ENCODE data around the gene NAP1L1.

NAP1L1 gene

DNA sequence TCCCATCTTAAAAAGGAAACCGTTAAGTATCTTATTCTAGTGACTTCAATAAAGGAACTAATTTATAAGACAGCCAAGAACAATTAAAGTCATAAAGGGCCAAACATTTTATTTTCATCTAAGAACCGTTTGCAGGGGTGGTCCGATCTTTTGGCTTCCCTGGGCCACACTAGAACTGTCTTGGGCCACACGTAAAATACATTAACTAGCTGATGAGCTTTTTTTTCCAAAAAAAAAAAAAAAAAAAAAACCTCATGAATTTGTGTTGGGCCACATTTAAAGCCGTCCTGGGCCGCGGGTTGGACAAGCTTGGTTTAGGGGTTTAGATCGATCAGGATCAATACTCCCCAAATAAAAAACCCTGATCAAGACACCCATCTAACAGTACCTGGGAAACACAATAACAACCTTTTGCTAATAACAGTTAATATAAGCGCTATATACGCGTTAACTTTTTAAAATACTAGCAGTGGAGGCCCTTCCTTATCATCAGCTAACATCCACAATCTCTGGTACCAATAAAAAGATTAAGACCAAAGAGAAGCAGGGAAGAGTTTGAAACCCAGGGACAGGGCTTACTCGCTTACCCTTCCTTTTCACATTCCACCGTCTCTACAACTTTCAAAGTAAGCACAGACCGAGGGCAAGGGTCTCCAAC lies 1.1 kb downstream of the NAP1L1 start:
- no peak for DNase-seq

GRCh38 chr12:76081909-76082308 lies 2.6 kb downstream of the NAP1L1 start:
- no peak for DNase-seq

- no peak for DNase-seq
These were observed 3.6 kb downstream of the NAP1L1 start for GRCh38 chr12:76080729-76081415.

DNA sequence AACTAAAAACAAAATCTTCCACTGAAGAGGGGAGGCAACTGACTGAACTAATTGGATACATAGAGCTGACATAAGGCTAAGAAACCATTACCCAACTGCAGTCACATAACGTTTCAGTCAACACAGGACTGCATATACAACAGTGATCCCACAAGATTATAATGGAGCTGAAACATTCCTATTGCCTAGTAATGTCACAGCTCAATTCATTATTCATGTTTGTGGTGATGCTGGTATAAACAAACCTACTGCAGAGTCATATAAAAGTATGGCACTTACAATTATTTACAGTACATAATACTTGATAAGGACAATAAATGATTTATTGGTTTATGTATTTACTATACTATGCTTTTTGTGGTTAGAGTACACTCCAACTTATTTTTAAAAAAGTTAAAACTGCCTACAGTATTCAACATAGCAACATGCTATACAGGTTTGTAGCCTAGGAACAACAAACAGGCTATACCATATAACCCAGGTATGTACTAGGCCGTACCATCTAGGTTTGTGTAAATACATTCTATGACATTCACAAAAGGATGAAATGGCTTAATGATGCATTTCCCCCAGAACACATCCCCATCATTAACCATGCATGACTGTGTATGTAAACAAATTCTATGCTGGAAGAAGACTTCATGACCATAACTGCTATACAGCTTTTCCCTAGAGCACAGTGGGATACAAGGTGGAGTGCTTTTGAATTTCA lies 4.3 kb downstream of the NAP1L1 start:
- DNase-seq, result no peak

- no peak for DNase-seq
These were observed 5.7 kb downstream of the NAP1L1 start for GRCh38 chr12:76078748-76079147.

DNA sequence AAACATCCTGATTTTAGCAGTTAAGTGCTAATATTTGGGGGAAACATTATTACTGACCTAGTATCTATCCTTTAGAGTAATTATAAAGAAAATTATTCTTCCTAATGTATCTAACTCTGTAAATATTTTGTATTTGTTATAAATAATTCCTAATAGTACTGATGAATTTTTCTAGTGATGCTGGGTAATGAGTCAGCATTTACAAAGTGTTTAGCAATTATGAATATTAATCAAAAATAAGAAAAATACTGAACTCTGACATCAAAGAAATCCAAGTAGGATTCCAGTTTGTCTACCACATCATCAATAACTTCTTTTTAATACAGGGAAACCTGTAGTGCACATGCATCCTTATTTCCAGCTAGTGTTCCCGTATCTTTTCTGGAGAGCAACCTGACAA lies 9.0 kb downstream of the NAP1L1 start:
- DNase-seq, result no peak

DNA sequence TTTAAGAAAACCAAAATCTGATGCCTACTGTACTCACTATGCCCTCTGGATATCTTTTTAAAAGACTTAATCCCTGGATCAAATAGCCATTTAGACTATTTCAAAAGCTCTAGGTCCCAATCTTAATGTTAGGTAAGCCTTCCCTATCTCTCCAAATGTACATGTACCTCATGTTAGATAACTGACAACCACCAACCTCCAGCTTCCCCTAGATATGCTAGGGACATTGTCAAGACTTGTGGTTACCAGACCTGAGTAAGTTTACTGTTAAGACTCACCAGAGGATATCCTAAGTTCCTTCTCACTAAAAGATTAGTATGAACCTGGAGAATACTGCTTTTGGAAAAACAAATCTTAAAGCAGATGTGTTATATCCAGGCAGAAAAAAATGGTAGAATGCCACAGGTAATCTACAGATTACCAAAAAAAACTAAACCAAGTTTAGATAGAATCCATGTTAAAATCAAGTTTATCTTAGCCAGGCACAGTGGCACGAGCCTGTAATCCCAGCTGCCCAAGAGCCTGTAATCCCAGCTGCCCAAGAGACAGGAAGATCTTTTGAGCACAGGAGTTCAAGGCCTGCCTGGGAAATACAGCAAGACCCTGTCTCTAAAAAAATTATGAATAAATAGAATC lies 9.7 kb downstream of the NAP1L1 start:
- no peak for DNase-seq

- DNase-seq, result no peak
These were observed 10.9 kb downstream of the NAP1L1 start for GRCh38 chr12:76073561-76073960.

- no peak for DNase-seq
These were observed 11.9 kb downstream of the NAP1L1 start for GRCh38 chr12:76072568-76072967.

GRCh38 chr12:76069339-76069738 lies 15.1 kb downstream of the NAP1L1 start:
- DNase-seq, result no peak

GRCh38 chr12:76065917-76066316 lies 18.6 kb downstream of the NAP1L1 start:
- no peak for DNase-seq

GRCh38 chr12:76064904-76065303 lies 19.6 kb downstream of the NAP1L1 start:
- no peak for DNase-seq

GRCh38 chr12:76060111-76060510 lies 24.4 kb downstream of the NAP1L1 start:
- DNase-seq, result no peak

DNA sequence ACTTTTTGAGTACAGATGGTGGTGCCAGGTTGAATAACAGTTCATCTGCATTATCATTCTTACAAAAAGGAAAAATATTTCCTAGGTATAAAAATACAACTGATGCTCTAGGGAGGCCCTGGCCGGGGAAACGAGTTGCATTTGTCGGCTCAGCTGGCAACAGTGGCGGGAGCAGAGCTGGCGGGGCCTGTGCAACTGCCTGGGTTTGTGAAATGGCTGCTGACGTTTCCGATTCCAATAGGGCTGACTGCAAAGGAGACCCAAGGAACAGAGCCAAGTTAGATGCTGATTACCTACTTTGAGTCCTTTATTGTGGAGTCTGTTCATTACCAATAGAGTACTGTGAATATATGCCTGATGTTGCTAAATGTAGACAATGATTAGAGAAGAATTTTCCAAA lies 27.2 kb downstream of the NAP1L1 start:
- DNase-seq, result no peak

DNA sequence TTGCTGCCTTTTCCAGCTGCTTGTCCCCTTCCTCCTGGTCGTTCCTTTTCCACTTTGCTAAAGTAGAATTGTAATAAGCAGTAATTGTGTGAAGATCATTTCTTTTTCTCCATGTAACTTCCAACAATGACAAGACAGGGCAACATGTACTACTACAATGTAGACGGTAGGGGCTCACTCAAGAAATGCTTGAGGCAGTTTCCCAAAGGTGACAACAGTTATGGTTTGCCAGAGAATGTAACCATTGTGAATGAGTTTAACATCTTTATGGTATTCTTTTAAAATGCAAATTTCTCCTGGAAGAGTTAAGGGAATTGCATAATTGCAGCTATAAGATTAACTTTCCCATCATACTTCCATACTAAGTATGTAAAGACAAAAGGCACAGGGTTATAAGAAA lies 29.1 kb downstream of the NAP1L1 start:
- DNase-seq, result no peak

DNA sequence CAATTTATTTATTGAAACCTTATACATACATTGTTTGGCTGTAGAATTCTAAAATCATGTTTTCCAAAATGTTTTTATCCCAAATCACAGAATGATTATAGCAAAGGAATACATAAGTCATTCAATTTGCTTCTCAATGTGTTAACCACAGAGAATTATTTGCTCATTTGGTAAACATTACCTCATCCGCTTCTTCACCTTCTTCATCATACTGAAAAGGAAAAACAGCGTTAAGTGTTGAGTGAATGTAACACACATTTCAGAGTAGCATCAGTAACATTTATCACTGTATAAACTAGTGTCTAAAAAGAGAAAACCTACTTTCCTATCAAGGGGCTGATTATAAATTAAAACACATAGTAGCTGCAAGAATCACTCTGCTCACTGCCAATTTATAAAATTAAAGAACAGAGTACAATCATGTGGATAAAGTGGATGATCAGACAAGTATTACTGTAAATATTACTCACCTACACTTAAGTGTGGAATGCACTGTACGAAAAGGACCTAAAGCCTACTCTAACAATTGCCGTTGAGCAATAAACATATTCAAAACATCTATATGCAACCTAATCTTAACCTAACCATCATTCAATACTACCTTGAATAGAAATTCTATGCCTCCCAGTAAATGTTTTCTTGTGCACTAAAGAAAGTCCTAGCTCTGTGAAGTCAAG lies 34.8 kb downstream of the NAP1L1 start:
- no peak for DNase-seq

DNA sequence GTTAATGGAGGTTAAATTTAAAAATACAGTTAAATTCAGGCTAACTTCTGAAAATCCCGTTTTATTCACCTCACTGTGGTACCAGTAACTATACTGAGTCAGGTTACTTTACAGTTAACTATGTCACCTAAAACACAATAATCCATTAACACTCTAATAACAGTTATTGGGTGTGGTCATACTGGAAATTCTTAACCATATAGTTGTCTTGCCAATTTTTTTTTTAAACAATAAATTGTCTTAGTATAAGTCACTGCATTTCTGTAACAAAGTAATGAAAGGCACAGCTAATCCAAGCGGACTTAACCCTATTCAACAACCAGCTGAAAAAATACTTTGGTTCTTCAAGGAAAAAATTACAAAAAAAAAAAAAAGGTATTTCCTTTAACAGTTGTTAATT lies 36.7 kb downstream of the NAP1L1 start:
- no peak for DNase-seq

DNA sequence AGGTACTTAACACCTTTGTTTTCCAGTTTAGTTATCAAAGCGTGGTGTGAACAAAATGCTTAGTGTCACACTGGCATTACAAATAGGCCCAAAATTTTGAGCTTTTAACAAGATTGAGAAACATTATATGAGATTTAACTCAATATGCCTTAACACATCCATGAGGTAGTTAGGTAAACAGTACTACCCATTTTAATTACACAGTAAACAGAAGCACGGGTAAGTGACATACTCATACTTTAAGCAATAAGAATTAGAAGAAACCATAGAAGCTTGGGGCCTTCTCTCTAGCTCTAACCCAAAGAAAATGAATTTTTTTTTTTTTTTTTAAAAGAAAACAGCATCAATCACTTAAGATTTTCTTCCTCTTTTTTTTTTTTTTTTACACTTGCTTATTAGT lies 37.4 kb downstream of the NAP1L1 start:
- no peak for DNase-seq

- DNase-seq, result no peak
These were observed 41.1 kb downstream of the NAP1L1 start for GRCh38 chr12:76043377-76043776.

- no peak for DNase-seq
These were observed 42.3 kb downstream of the NAP1L1 start for GRCh38 chr12:76042147-76042546.

- DNase-seq, result no peak
These were observed 43.1 kb downstream of the NAP1L1 start for GRCh38 chr12:76041406-76041805.

DNA sequence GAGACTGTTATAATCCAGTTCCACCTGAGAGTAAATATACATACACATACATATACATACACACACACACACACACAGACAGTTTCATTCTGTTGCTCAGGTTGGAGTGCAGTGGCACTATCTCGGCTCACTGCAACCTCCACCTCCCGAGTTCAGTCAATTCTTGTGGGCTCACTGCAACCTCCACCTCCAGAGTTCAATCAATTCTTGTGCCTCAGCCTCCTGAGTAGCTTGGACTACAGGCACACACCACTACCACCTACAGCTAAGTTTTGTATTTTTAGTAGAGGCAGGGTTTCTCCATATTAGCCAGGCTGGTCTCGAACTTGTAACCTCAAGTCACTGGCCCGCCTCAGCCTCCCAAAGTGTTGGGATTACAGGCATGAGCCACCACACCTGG lies 44.0 kb downstream of the NAP1L1 start:
- DNase-seq, result no peak

DNA sequence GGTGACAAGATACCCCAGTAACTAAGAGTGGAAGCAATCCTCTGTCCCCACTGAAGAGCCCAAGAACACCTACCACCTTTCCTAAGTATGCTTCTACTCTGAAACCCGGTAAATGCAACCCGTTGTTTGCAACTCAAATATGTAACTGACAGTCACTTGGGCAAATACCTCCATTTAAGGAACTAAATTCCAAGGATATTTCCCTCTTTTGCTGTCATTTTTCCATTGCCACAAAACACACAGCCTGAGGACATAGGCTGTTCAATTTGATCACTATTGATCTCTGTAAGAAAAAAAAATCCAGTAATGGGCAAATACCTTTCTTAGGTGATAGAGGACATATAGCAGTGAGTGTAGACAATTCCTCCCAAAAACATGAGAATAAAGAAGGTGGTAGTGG lies 46.3 kb downstream of the NAP1L1 start:
- no peak for DNase-seq

Data from stimulated activated CD4-positive, alpha-beta T cell treated with anti-CD3 and anti-CD28 coated beads, Interleukin-2, amount 100 ng/mL, for 48 hours (primary cell).